ENCODE measurements around the gene CPE.

- no peak for TF ChIP-seq CTCF (IDR thresholded peaks at IDR 0.05)
- TF ChIP-seq POLR2A (IDR thresholded peaks at IDR 0.05) = no peak
Observed at GRCh38 chr4:165478260-165478659, 99.5 kb downstream of the CPE start.

Measured in lower leg skin (tissue), 3 donors.